ENCODE results near the gene CRYAA.

CRYAA gene

DNA sequence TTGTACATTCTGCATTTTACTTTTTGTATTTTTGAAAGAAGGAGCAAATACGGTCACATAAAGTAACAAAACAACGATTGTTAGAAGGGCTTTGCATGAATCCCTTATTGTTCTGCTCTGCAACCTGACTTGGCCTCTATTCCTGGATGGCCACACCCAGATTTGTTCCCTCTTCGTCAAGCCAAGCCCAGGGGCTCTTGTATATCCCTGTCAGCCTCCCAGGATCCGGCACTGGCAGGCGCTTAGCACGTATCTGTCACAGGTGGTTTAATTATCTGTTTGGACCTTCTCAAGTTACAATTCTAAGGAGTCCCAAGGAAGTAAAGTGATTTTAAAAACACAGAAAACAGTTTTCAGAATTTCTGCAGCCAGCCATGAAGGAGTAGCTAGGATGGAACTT lies 28.0 kb downstream of the CRYAA start:
- Histone ChIP-seq H3K27me3 (ENCODE audit: insufficient read depth, poor library complexity, severe bottlenecking) (no peaks in the 10 kb centered on the region), H3K27ac (replicated peaks) (no peak overlapping the region), H3K4me3 (replicated peaks; ENCODE audit: insufficient read depth, low read length) (no peak overlapping the region)
- DNase-seq (ENCODE audit: low read depth in 1 of 2, low spot score in 1 of 2): no peak
- no peak for TF ChIP-seq SPI1 (IDR thresholded peaks at IDR 0.05; ENCODE audit: borderline replicate concordance, low read depth)
- TF ChIP-seq CTCF (IDR thresholded peaks at IDR 0.05; ENCODE audit: insufficient read depth, low read length): no peak
- TF ChIP-seq, protein P1, sequence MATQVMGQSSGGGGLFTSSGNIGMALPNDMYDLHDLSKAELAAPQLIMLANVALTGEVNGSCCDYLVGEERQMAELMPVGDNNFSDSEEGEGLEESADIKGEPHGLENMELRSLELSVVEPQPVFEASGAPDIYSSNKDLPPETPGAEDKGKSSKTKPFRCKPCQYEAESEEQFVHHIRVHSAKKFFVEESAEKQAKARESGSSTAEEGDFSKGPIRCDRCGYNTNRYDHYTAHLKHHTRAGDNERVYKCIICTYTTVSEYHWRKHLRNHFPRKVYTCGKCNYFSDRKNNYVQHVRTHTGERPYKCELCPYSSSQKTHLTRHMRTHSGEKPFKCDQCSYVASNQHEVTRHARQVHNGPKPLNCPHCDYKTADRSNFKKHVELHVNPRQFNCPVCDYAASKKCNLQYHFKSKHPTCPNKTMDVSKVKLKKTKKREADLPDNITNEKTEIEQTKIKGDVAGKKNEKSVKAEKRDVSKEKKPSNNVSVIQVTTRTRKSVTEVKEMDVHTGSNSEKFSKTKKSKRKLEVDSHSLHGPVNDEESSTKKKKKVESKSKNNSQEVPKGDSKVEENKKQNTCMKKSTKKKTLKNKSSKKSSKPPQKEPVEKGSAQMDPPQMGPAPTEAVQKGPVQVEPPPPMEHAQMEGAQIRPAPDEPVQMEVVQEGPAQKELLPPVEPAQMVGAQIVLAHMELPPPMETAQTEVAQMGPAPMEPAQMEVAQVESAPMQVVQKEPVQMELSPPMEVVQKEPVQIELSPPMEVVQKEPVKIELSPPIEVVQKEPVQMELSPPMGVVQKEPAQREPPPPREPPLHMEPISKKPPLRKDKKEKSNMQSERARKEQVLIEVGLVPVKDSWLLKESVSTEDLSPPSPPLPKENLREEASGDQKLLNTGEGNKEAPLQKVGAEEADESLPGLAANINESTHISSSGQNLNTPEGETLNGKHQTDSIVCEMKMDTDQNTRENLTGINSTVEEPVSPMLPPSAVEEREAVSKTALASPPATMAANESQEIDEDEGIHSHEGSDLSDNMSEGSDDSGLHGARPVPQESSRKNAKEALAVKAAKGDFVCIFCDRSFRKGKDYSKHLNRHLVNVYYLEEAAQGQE (IDR thresholded peaks at IDR 0.05; ENCODE audit: insufficient replicate concordance, low read depth): no peak
- TF ChIP-seq POLR2AphosphoS5 (IDR thresholded peaks at IDR 0.05; ENCODE audit: low read depth): no peak
- TF ChIP-seq GABPA (IDR thresholded peaks at IDR 0.05; ENCODE audit: low read depth): no peak

DNA sequence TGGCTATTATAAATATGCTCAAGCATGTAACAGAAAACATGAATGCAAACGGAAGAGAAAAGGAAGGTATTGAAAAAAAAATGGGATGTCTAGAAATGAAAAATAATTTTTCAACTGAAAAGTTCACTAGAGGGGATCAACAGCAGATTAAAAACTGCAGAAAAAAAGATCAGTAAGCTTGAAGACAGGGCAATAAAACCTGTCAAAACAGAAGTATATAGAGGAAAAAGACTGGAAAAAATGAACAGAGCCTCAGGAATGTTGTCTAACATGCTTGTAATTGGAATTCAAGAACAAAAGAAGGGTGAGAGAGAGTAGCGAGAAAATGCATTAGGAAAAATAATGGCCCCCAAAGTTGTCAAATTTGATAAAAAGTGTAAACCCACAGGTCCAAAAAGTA lies 29.6 kb downstream of the CRYAA start:
- DNase-seq (ENCODE audit: low read depth in 1 of 2, low spot score in 1 of 2): no peak
- H3K27me3 ChIP-seq (ENCODE audit: insufficient read depth, poor library complexity, severe bottlenecking): no peaks in the 10 kb centered on the region
- TF ChIP-seq POLR2AphosphoS5 (IDR thresholded peaks at IDR 0.05; ENCODE audit: low read depth) (no peak), CTCF (IDR thresholded peaks at IDR 0.05; ENCODE audit: insufficient read depth, low read length) (no peak), GABPA (IDR thresholded peaks at IDR 0.05; ENCODE audit: low read depth) (no peak), SPI1 (IDR thresholded peaks at IDR 0.05; ENCODE audit: borderline replicate concordance, low read depth) (no peak)
- TF ChIP-seq, protein P1 (IDR thresholded peaks at IDR 0.05; ENCODE audit: insufficient replicate concordance, low read depth): no peak
- no peak overlapping the region for H3K4me3 ChIP-seq (replicated peaks; ENCODE audit: insufficient read depth, low read length)
- no peak overlapping the region for H3K27ac ChIP-seq (replicated peaks)

- Histone ChIP-seq H3K27me3 (ENCODE audit: insufficient read depth, poor library complexity, severe bottlenecking) (no peaks in the 10 kb centered on the region), H3K4me3 (replicated peaks; ENCODE audit: insufficient read depth, low read length) (no peak overlapping the region), H3K27ac (replicated peaks) (no peak overlapping the region)
- TF ChIP-seq POLR2AphosphoS5 (IDR thresholded peaks at IDR 0.05; ENCODE audit: low read depth) (no peak), SPI1 (IDR thresholded peaks at IDR 0.05; ENCODE audit: borderline replicate concordance, low read depth) (no peak), CTCF (IDR thresholded peaks at IDR 0.05; ENCODE audit: insufficient read depth, low read length) (no peak), GABPA (IDR thresholded peaks at IDR 0.05; ENCODE audit: low read depth) (no peak)
- TF ChIP-seq, protein P1 (IDR thresholded peaks at IDR 0.05; ENCODE audit: insufficient replicate concordance, low read depth): no peak
- no peak for DNase-seq (ENCODE audit: low read depth in 1 of 2, low spot score in 1 of 2)
Measured at GRCh38 chr21:43201491-43201890, 32.7 kb downstream of the CRYAA start.

Data from HL-60 (cell line).